ENCODE data around the gene GSS.

- no peak for TF ChIP-seq CTCF (IDR thresholded peaks at IDR 0.05)
- TF ChIP-seq POLR2AphosphoS5 (IDR thresholded peaks at IDR 0.05; ENCODE audit: insufficient read depth in 1 of 2, low read depth in 1 of 2), result no peak
- TF ChIP-seq POLR2A (IDR thresholded peaks at IDR 0.05), result no peak
These were observed 11.6 kb downstream of the GSS start for GRCh38 chr20:34943808-34944567.
